HG03064 (cell line): ENCODE measurements around the gene KIAA0513.

Source experiments
- ATAC-seq: cut with Tn5 transposase; IDR thresholded peaks from one replicate; pipeline ENCODE4 v1.9.1; 2021; ENCODE audit warnings: low read depth; ENCODE audit not compliant: unreplicated experiment

Gene KIAA0513

GRCh38 chr16:85004587-85005205 lies 22.9 kb upstream of the KIAA0513 start:
- no peak for ATAC-seq

- ATAC-seq, result no peak
Measured at GRCh38 chr16:85005285-85006069, 22.1 kb upstream of the KIAA0513 start.

GRCh38 chr16:85006639-85007038 lies 21.0 kb upstream of the KIAA0513 start:
- ATAC-seq, result no peak

- ATAC-seq, result no peak
Measured at GRCh38 chr16:85007496-85008214, 19.9 kb upstream of the KIAA0513 start.

- no peak for ATAC-seq
Measured at GRCh38 chr16:85008271-85008670, 19.3 kb upstream of the KIAA0513 start.

GRCh38 chr16:85010446-85010930 lies 17.1 kb upstream of the KIAA0513 start:
- ATAC-seq, result no peak

- peak; percentile 91 for ATAC-seq
Measured at GRCh38 chr16:85010931-85011845, 16.4 kb upstream of the KIAA0513 start, which contains the start of gene ZDHHC7. TSS of gene ZDHHC7 (minus strand) at chr16:85011535. CDS start at chr16:84990618, 20,917 bp downstream.

GRCh38 chr16:85011846-85012284 lies 15.7 kb upstream of the KIAA0513 start:
- no peak for ATAC-seq

- no peak for ATAC-seq
Measured at GRCh38 chr16:85014311-85014710, 13.3 kb upstream of the KIAA0513 start.

GRCh38 chr16:85015481-85016187 lies 12.0 kb upstream of the KIAA0513 start:
- no peak for ATAC-seq

- no peak for ATAC-seq
Measured at GRCh38 chr16:85017151-85017550, 10.4 kb upstream of the KIAA0513 start.

GRCh38 chr16:85017633-85018032 lies 10.0 kb upstream of the KIAA0513 start:
- ATAC-seq, result no peak

GRCh38 chr16:85018529-85019236 lies 8.9 kb upstream of the KIAA0513 start:
- ATAC-seq, result no peak

GRCh38 chr16:85019659-85020245 lies 7.8 kb upstream of the KIAA0513 start:
- ATAC-seq, result no peak

GRCh38 chr16:85025781-85026653 lies 1.6 kb upstream of the KIAA0513 start:
- ATAC-seq, result no peak

GRCh38 chr16:85026703-85027102 lies 892 bp upstream of the KIAA0513 start:
- ATAC-seq, result no peak

- peak; percentile 28 for ATAC-seq
Measured at GRCh38 chr16:85027958-85028684, 526 bp downstream of the KIAA0513 start.
